NB4 (cell line): ENCODE measurements around the gene YY2.

ENCODE experiments used
- MAX ChIP-seq: IDR thresholded peaks from 2 replicates; pipeline ENCODE4 v1.6.1; 2011; ENCODE audit warnings: low read depth, low read length
- TF ChIP-seq, protein P1 (sequence below): IDR thresholded peaks from one replicate; pipeline ENCODE4 v1.5.1; 2012; ENCODE audit warnings: low read depth, low read length

- TF ChIP-seq, protein P1, sequence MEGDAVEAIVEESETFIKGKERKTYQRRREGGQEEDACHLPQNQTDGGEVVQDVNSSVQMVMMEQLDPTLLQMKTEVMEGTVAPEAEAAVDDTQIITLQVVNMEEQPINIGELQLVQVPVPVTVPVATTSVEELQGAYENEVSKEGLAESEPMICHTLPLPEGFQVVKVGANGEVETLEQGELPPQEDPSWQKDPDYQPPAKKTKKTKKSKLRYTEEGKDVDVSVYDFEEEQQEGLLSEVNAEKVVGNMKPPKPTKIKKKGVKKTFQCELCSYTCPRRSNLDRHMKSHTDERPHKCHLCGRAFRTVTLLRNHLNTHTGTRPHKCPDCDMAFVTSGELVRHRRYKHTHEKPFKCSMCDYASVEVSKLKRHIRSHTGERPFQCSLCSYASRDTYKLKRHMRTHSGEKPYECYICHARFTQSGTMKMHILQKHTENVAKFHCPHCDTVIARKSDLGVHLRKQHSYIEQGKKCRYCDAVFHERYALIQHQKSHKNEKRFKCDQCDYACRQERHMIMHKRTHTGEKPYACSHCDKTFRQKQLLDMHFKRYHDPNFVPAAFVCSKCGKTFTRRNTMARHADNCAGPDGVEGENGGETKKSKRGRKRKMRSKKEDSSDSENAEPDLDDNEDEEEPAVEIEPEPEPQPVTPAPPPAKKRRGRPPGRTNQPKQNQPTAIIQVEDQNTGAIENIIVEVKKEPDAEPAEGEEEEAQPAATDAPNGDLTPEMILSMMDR = no peak
- TF ChIP-seq MAX = no peak
Measured at GRCh38 chrX:21865436-21865835, 9.6 kb downstream of the YY2 start.
